Measurements from ENCODE around the gene DLK2.
"Not testable (repeated sequence)": the region's sequence is repeated elsewhere in the genome, so short reads cannot be mapped to it uniquely, and the experiment has no call there.

DLK2 gene

DNA sequence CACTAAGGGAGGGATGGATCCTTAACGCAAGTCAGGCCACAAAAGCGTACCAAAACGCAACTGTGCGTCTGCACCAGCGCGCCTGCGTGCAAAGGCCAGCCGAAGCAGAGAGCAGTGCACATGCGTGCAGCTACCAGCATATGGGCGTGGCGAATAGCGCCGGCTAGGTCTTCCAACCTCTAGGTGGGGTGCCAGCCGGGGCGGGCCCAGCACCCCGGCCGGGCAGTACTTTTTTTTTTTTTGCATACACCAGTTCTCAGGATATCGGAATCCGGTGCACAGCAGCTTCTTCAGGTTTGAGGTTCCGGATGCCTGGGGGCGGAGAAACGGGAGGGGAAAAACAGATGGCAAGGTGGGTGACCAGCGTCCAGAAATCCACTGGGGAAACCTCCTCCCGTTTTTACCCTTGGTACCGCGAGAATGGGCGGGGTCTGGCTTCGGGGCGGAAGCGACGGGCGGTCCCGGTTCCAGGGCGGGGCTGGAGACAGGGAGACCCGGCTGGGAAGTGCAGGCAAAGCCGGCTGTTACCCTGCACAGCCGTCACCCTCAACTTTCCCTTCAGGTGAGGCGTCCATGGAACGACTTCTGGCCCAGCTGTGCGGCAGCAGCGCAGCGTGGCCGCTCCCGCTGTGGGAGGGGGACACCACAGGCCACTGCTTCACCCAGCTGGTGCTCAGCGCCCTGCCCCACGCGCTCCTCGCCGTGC, 27.8 kb downstream of the DLK2 start, which contains the start of gene ABCC10:
ABCC10 (plus strand) TSS at position 136 of the 706 bp plus-strand sequence; CDS start at position 574, 438 bp downstream.
- in situ Hi-C loops (cut with MboI; ENCODE audit: low sequenced_read_pairs): no loop called here

DNA sequence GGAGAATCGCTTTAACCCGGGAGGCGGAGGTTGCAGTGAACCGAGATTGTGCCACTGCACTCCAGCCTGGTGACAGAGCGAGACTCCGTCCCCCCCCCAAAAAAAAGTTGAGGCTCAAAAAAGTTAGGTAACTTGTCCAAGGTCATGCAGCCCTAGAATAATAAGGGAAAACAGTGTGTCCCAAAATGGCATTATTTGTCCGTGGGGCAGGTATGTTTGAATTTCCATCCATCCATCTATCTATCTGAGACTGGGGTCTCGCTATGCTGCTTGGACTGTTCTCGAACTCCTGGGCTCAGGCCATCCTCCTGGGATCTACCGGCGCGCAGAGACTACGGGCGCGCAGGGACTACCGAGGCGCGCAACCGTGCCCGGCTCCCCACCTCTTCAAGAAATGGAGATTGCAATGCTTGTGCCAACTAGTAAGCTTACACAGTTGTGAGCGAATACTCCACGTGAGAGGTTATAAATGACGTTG, 28.4 kb downstream of the DLK2 start:
- in situ Hi-C loops (cut with MboI; ENCODE audit: low sequenced_read_pairs): no loop called here

DNA sequence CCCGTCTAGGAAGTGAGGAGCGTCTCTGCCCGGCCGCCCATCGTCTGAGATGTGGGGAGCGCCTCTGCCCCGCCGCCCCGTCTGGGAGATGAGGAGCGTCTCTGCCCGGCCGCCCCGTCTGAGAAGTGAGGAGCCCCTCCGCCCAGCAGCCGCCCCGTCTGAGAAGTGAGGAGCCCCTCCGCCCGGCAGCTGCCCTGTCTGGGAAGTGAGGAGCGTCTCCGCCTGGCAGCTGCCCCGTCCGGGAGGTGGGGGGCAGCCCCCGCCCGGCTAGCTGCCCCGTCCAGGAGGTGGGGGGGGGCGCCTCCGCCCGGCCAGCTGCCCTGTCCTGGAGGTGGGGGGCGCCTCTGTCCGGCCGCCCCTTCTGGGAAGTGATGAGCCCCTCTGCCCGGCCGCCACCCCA, 30.3 kb downstream of the DLK2 start:
- in situ Hi-C loops (cut with MboI; ENCODE audit: low sequenced_read_pairs): not testable (repeated sequence)

DNA sequence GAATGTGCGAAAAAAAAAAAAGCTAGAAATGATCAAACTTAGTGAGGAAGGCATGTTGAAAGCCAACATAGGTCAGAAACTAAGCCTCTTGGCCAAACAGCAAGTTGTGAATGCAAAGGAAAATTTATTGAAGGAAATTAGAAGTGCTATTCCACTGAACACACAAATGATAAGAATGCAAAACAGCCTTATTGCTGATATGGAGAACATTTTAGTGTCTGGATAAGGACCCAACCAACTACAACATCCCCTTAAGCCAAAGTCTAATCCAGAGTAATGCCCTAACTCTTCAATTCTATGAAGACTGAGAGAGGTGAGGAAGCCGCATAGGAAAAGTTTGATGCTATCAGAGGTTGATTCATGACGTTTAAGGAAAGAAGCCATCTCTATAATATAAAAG, 33.5 kb downstream of the DLK2 start:
- in situ Hi-C loops (cut with MboI; ENCODE audit: low sequenced_read_pairs): no loop called here

DNA sequence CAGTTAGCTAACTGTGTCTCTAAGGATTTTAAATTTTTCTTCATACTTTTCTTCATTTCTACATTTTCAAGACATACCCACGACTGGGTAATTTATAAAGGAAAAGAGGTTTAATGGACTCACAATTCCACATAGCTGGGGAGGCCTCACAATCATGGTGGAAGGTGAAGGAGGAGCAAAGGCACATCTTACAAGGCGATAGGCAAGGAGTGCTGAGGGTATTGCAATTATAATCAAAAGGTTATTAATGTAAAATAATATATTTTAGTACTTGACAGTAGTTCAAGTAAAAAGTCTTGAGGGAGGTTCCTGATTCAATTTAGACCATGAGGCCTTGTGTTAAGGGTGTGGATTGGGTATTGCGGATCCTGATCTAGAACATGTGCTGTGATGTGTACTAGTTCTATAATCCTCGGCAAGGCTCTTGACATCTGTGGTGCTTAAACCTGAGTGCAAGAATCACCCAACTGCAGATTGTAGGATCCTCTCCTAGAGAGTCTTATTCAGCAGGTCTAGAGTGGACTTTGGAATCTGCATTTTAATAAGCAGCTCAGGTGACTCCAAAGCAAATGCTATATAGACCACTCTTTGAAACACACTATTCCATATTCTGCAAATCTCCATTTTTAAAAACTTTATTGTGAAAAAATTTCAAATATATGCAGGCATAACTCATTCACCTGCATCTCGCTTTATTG, 35.2 kb downstream of the DLK2 start:
- in situ Hi-C loops (cut with MboI; ENCODE audit: low sequenced_read_pairs): no loop called here

DNA sequence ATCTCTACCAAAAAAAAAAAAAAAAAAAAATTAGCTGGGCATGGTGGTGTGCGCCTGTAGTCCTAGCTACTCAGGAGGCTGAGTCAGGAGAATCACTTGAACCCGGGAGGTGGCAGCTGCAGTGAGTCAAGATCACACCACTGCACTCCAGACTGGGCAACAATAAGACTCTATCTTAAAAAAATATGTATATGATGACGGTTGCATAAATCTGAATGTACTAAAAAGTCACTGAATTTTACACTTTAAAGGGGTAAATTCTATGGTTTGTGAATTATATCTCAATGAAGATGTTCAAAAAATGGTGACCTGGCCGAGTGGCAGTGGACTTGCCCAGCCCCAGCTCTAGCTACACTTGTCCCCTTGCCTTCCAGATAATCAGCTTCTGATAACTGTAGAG, 38.4 kb downstream of the DLK2 start:
- in situ Hi-C loops (cut with MboI; ENCODE audit: low sequenced_read_pairs): no loop called here

DNA sequence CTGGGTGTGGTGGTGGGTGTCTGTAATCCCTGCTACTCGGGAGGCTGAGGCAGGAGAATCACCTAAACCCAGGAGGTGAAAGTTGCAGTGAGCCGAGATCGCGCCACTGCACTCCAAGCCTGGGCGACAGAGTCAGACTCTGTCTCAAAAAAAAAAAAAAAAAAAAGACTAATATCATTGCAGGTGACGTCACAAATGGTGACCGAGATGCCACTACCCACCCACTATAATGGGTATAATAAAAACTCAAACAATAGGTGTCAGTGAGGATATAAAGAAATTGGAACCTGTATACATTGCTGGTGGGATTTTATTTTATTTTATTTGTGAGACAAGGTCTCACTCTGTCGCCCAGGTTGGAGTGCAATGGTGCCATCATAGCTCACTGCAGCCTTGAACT, 40.1 kb downstream of the DLK2 start:
- in situ Hi-C loops (cut with MboI; ENCODE audit: low sequenced_read_pairs): not testable (repeated sequence)

DNA sequence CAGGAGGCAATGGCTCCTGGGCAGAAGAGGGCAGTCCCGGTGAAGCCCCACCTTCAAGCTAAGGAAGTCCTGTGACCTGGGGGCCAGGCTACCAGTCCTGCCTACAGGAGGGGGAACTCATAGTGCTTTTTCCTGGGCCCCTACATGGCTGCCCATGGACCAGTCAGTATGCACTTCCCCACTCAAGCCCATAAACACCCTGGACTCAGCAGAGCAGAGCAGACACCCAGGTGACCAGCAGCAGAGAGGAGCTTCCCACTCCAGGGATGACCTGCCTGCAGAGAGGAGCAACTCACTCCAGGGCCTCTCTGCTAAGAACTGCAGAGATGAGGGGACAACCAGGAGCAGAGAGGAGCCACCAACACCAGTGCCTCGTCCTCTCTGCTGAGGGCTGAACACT, 42.3 kb downstream of the DLK2 start:
- in situ Hi-C loops (cut with MboI; ENCODE audit: low sequenced_read_pairs): no loop called here

DNA sequence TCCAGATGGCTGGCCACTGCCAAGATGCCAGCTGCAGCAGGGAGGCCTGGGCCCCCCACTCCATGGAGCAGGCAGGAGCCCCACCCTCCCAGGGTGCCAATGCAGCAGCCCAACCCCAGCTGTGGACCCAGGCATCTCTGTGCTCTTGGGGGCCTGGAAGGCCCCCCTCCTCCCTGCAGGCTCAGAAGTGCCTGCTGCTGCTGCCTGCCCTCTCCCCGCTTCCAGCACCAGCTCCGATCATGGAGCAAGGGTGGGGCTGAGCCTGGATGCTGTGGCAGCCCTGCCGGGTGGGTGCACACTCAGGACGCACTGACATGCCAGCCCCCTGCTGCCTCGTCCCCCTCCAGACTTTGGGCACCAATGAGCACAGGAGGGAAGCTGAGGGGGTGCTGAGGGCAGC, 42.8 kb downstream of the DLK2 start:
- in situ Hi-C loops (cut with MboI; ENCODE audit: low sequenced_read_pairs): no loop called here

DNA sequence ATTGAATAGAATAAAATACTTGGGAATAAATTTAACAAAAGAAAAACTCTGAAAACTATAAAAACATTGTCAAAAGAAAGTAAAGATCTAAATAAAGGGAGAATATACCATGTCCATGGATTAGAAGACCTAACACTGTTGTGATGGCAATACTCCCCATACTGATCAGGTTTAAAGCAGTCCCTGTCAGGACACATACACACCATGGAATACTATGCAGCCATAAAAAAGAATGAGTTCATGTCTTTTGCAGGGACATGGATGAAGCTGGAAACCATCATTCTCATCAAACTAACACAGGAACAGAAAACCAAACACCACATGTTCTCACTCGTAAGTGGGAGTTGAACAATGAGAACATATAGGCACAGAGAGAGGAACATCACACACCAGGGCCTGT, 44.6 kb downstream of the DLK2 start:
- in situ Hi-C loops (cut with MboI; ENCODE audit: low sequenced_read_pairs): not testable (repeated sequence)

DNA sequence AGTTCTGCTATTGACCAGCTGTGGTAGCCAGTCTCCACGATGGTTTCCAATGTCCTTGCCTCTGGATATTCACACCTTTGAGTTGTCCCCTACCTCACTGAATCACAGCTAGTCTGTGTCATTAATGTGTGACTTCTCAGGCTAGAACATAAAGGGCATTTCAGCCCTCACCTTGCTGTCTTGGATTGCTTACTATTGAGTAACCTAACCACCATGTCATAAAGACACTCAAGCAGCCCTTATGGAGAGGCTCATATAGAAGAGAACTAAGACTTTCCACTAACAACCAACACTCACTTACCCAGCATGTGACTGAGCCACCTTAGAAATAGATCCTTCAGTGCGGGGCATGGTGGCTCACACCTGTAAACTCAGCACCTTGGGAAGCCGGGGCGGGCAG, 47.1 kb downstream of the DLK2 start:
- in situ Hi-C loops (cut with MboI; ENCODE audit: low sequenced_read_pairs): no loop called here

DNA sequence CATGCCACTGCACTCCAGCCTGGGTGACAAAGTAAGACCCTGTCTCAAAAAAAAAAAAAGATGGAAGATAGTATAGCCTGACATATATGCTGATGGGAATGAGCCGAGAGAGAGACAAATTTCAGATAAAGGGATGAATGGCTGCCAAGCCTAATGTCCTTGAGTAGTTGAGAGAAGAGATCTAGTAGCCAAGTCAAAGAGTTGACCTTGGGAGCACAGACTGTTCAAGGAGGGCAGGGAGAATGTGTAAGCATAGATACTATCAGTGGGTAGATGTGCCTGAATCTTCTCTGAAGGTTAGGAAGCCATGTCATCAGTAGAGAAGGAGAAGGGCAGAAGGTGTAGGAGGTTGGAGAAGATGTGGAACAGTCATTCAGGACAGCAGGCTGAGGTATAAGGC, 48.1 kb downstream of the DLK2 start:
- in situ Hi-C loops (cut with MboI; ENCODE audit: low sequenced_read_pairs): no loop called here

DNA sequence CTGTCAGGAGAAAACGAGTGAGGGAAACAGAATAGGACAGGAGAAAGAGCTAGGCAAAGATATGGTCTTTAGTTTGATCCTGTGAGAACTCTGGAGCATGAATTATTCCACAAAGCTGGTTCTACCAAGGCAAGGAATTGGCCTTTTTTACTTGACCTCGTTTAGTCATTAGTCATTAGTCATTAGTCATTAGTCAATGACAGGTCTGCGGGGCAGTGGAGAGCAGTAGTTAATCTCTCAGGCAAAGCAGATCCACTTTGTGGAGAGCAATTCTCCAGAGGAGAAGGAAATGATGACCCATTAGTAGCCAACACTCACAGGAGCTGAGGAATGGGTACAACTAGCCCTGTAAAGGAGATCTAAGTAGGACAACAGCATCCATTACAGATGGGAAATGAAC, 50.0 kb downstream of the DLK2 start:
- in situ Hi-C loops (cut with MboI; ENCODE audit: low sequenced_read_pairs): no loop called here

DNA sequence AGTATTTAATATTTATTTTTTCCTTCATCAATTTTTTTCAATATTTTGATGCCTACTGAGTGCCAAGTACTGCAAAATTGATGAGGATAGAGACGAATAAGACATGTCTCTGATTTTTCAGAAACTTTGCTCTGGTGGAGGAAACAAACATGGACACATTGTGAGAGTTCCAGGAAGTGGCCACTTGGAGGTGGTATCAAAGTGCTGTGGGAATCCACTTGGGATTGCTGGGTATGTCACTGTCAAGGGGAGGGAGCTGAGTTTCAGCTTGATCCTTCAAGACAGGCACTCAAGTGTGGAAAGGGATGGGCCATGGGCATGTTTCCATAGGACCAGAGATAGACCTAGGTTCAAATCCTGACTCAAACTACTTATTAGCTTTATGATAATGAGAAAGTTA, 52.5 kb downstream of the DLK2 start:
- in situ Hi-C loops (cut with MboI; ENCODE audit: low sequenced_read_pairs): no loop called here

DNA sequence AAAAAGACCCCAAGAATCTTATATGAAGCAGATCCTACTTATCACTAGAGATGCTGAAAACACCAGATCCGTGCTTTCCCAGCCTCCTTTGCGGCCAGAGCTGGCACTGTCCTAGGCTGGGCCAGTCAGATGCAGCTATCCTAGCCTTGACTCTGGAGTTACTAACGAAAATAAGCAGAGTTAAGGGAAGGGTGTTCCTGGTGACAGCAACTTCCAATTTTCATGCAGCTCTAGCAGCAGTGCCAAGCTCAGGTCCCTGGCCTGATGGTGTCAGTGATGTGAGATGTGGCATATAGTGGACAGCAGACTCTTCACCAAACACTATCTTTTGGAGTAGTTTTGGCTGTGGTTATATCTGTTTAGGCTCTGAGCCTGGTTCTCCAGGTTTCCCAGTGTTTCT, 53.6 kb downstream of the DLK2 start:
- in situ Hi-C loops (cut with MboI; ENCODE audit: low sequenced_read_pairs): no loop called here
